AG08396 (cell line): ENCODE results near the gene KPNA3.

Experiments
- DNase-seq: peaks from one replicate; pipeline ENCODE4 v3.0.0; 2012; ENCODE audit warnings: low spot score, mixed read lengths

Gene KPNA3

DNA sequence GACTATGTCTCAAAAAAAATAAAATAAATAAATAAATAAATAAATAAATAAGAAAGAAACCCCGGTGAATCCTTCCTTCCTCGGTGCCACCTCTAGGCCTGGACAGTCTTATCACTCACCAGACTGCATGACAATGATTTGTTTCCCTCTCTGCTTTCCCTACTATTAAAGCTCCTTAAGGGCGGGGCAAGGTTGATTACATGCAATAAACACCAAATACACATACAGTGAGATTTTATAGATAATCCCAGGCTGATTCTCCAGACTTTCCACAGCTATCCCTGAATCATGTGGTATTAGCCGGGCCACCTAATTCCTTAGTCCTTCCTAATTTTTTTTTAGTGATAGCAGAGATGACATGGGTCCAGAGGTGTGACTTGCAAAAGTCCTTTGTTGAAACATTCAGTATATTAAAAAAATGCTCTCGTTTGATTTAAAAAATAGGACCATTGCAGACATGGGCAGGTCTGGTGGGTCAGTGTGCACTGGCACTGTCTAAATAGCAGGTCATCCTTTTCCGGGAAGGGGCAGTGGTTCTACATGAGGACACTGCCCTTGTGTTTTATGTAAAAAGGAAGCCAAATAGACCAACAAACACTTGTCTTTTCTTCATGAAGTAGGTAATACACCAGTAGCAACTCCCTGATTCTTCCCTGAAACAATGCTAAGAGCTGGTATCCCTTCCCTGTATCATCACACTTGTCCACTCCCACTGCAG lies 115.7 kb downstream of the KPNA3 start:
- DNase-seq: no peak

DNA sequence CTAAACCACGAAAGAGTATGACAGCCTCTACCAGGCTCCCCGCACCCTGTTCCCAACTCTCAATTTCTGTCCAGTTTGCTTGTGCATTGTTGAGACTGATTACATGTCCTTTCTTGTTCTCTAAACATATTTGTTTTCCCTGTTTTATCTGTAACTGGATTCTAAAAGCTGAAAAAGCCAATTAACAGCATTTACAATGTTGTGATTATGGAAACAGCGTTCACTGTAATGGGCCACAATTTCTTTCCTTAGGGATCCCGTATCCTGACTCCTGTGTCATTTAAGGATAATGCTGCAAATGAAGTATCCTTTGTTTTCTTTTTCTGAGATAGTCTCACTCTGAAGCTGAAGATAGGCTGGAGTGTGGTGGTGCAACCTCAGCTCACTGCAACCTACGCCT lies 121.7 kb downstream of the KPNA3 start:
- DNase-seq: no peak

DNA sequence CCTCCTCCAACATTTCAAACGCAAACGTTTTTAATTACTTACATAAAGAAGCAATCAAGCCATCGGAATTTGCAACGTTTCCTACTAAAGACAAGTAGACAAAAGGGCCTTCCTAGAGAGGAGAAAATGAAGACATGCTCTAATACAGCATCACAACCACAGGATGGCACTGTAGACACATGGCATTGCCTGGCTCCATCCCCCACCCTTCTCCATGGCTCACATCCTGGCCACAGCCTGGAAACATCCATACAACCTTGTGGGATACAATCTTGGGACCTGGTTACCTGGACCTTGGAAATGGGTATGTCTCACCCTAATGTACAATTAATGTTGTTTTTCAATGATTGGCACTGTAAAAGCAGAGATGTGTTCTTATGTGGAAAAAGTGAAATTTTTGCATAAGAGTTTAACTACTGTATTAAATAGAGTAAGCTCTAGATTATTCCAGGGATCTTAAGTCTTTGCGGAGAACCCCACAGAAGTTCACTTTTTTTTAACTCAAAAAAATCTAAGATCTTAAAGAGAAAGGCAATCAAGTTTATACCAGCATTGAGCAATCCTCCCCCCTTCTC lies 122.7 kb downstream of the KPNA3 start:
- peak; percentile 83 for DNase-seq

DNA sequence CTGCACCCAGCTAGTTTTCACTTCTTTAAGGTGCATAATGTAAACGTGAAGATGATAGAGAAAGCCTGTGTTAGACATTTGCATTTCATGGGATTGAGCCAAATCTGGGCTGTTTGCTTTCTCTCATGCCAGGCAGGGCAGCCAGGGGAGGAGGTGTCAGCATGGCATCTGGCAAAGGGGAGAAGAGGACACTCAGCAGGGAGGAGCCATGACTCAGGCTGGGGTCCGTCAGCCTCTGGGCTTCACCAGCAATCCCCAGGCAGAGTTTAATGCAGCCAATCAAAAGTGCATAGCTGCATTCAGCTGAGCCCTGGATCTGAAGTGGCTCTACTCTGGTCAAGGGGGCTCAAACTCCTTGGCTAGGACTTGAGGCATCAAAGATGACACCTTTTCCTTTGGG lies 124.7 kb downstream of the KPNA3 start:
- DNase-seq: peak; percentile 52

DNA sequence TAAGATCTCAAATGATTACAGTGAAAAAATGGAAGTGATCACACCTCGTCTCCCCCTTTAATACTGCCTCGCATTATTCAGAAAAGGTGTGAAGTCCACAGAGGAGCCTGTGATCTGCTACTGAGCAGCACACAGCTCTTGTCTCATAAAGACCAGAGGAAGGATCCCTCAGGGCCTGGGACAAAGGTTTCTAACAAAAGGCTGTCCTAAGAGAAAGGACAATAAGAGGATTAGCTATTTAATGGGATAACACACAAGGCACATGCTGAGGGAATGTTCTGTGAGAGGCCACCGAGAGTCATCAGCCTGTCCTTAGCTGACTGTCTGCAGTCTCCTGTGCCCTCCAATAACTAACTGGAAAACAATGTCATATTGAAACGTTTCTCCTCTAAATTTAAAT lies 127.9 kb downstream of the KPNA3 start:
- DNase-seq: no peak

DNA sequence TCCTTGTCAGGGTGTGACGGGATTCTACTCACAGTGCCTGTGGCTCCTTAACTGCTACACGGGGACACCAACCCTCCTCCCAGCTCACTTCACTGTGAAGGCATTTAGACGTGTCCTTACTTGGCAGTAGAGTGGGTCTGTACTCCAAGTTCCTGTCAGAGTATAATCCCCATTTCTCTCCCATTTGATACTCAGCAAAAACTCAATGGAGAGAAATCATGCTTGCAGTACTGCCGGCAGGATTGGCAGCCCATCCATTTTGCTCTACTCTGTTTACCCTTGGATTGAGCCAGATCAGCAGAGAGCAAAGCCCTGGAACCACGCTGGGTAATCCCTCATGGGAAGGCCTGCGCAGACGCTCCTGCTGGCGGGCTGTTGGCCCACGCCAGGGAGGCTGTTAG lies 135.2 kb downstream of the KPNA3 start:
- DNase-seq: no peak

DNA sequence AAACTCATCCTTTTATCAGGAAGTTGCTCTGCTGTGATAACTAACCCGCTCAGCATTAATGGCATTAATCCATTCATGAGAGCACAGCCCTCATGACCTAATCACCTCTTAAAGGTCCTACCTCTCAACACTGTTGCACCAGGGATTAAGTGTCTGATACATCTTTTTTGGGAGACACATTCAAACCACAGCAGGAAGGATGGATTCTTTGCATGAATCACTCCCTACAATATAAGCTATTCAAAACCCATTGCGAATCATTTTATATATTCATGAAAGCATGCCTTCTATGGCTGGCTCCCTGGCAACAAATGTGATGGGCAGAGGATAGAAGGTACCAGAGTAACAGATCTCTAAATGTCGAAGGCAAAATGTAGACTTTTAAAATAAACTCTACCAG lies 136.6 kb downstream of the KPNA3 start:
- DNase-seq: no peak

DNA sequence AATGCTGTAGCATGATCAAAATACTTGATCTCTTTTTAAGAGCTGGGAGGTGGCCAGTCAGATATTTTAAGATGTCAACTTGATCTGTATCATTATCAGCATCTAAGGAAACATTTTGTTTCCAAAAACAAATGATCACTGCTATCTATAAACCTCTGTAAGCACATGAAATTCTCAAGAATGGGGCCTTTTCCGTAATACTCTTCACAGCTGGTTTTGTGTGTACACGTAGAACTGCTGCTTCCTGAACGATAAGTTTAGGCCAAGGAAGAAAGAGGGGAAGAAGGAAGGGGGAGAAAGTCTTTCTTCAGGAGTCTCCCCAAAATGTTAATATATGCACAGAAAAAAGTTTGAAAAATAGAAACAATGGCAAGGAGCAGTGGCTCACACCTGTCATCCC lies 138.5 kb downstream of the KPNA3 start:
- DNase-seq: no peak

DNA sequence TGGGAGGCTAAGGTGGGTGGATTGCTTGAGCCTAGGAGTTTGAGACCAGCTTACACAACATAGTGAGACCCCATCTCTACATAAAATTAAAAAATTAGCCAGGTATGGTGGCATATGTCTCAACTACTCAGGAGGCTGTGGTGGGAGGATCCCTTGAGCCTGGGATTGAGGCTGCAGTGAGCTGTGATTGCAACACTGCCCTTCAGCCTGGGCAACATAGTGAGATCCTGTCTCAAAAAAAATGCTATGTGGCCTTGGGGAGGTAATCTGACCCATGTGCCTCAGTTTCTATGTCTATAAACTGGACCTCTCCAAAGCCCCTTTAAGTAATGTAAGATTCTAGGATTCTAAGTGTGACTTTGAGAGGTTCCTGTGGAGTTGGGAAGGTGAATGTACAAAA lies 139.0 kb downstream of the KPNA3 start:
- no peak for DNase-seq

DNA sequence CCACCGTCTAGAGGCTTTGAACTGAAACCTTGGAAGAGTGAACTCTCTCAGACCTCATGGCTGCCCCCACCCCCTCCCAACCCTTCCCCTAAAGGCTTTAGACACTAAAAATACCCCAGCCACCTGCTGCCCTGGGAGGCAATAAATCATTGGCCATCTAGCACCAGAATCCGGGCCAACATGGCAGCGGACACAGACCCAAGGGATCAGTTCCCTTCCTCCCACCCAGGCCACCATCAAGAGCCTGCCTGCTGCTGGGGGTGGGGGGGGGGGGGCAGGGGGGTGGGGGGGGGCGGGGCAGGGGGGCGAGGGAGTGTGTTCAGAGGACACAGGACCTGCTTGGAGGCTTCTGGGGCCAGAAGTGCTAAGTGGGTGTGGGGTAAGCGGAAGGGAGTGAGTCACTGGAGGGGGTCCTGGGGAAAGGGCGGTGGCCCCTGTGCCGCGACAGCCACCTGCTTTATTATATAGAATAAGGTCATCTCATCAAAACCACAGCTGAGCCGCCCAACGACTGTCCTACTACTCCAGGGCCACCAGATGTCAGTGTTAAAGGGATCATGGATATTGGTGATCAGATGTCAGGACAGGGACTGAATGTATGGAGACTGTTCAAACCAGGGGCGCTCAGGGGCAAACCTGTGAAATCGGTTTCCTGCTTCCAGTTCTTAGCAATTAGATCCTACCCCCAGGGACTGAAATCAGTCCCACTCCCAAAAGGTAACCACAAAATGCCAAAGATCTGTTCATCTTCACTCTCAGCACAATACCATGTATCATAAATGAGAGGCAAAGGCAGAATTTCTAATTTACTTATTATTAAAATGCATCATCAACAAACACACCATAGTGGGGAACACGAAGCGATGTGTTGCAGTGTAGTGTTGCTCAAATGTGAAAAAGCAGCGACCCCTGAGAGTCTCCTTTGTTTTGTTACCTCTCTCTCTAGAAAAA lies 139.9 kb downstream of the KPNA3 start:
- peak; percentile 40 for DNase-seq

DNA sequence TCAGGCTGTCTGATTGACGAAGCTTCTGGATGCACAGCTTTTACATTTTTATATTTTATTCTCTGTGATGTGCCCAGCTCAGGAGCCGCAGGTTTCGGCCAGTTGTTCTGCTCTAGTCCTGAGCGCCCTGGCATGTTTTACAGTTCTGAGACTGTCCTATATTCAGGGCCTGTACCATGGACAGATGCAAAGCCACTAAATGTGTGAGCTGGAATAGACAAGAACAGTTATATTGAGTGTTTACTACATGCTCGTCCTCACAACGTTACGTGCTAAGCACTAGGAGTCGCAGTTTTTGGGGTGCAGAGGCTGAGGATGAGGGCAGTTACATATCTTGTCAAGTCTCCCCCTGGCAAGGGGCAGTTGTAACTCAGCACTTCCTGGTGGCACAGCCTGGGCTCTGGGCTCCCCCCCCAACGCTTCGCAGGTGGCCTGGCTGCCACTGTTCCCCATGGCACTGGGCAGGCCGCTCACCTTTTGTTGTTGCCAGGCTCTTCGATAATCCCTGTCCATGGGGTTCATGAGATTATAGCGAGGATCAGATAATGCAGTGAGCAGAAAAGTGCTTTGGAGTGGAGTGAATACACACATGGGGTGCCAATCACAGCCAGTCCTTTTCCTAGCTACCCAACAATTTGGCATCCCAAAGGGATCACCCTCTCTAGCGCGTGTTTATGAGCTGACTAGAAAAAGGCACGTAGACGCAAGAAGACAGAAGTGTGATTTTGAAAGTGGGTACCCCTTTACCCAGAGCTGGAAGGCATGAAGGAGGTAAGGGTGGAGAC lies 140.7 kb downstream of the KPNA3 start:
- no peak for DNase-seq

DNA sequence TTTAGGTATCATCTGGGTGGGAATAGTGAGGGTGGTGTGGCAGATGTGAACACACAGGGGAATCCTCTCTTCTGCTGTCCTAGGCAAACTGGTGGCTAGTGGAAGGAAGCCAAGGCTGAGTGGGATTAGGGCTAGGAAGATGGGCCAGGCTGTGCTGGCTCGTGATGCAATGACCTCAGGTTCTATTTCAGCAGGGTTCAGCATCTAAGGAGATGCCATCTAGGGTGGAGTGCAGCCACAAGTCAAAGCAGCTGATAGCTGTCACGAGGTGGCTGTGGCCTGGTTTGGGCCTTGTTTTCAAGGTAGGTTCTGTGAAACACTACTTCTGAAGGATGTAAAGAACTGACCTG lies 142.5 kb downstream of the KPNA3 start:
- DNase-seq: no peak
